Measurements from ENCODE around the gene UBE2D1.
A peak's percentile ranks its signal among the peaks of the same experiment; 100 is the strongest.

Gene UBE2D1

GRCh38 chr10:58385784-58386112, 50.9 kb downstream of the UBE2D1 start:
- peak overlapping the region; percentile 92 for H3K4me3 ChIP-seq
- TF ChIP-seq, protein P1, sequence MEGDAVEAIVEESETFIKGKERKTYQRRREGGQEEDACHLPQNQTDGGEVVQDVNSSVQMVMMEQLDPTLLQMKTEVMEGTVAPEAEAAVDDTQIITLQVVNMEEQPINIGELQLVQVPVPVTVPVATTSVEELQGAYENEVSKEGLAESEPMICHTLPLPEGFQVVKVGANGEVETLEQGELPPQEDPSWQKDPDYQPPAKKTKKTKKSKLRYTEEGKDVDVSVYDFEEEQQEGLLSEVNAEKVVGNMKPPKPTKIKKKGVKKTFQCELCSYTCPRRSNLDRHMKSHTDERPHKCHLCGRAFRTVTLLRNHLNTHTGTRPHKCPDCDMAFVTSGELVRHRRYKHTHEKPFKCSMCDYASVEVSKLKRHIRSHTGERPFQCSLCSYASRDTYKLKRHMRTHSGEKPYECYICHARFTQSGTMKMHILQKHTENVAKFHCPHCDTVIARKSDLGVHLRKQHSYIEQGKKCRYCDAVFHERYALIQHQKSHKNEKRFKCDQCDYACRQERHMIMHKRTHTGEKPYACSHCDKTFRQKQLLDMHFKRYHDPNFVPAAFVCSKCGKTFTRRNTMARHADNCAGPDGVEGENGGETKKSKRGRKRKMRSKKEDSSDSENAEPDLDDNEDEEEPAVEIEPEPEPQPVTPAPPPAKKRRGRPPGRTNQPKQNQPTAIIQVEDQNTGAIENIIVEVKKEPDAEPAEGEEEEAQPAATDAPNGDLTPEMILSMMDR (IDR thresholded peaks at IDR 0.05) = no peak
- peak; percentile 74 for DNase-seq (ENCODE audit: low spot score)
- H3K27ac ChIP-seq = peak overlapping the region; percentile 81 to 94

- DNase-seq (ENCODE audit: low spot score) = no peak
- Histone ChIP-seq H3K27ac (no peak overlapping the region), H3K4me3 (no peak overlapping the region)
- TF ChIP-seq, protein P1 (IDR thresholded peaks at IDR 0.05) = no peak
These were observed 54.2 kb downstream of the UBE2D1 start for GRCh38 chr10:58389024-58389423.

DNA sequence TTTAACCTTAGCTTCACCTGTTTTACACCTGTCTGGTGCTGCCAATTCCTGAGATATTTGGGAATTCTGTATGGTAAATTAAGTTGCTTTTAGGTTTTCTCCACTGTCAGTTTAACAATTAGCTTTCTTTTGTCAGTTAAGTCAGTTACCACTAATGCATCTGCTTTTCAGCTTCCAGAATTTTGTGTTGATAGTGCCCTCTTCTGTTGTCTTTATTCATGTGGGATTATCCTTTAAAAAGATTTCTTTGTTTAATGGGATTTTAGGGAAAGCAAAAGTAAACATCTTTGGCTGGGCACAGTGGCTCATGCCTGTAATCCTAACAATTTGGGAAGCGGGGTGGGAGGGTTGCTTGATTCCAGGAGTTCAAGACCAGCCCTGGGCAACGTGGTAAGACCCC, 58.5 kb downstream of the UBE2D1 start:
- no peak overlapping the region for H3K27ac ChIP-seq
- no peak overlapping the region for H3K4me3 ChIP-seq
- no peak for DNase-seq (ENCODE audit: low spot score)
- TF ChIP-seq, protein P1 (IDR thresholded peaks at IDR 0.05) = no peak

GRCh38 chr10:58394471-58394870, 59.7 kb downstream of the UBE2D1 start:
- DNase-seq (ENCODE audit: low spot score) = no peak
- H3K4me3 ChIP-seq = no peak overlapping the region
- H3K27ac ChIP-seq = no peak overlapping the region
- TF ChIP-seq, protein P1 (IDR thresholded peaks at IDR 0.05) = no peak

- Histone ChIP-seq H3K27ac (no peak overlapping the region), H3K4me3 (no peak overlapping the region)
- TF ChIP-seq, protein P1 (IDR thresholded peaks at IDR 0.05) = no peak
- no peak for DNase-seq (ENCODE audit: low spot score)
These were observed 61.3 kb downstream of the UBE2D1 start for GRCh38 chr10:58396057-58396456.

- H3K4me3 ChIP-seq = no peak overlapping the region
- DNase-seq (ENCODE audit: low spot score) = no peak
- no peak overlapping the region for H3K27ac ChIP-seq
- TF ChIP-seq, protein P1 (IDR thresholded peaks at IDR 0.05) = no peak
These were observed 63.0 kb downstream of the UBE2D1 start for GRCh38 chr10:58397830-58398229.

GRCh38 chr10:58399410-58399809, 64.6 kb downstream of the UBE2D1 start:
- TF ChIP-seq, protein P1 (IDR thresholded peaks at IDR 0.05) = no peak
- no peak overlapping the region for H3K27ac ChIP-seq
- no peak for DNase-seq (ENCODE audit: low spot score)
- H3K4me3 ChIP-seq = no peak overlapping the region

Data from coronary artery (tissue), 2 donors.